HG02938 (cell line): ENCODE measurements around the gene KIF1B.
A peak's percentile ranks its signal among the peaks of the same experiment; 100 is the strongest.
"Not testable (repeated sequence)": the region's sequence is repeated elsewhere in the genome, so short reads cannot be mapped to it uniquely, and the experiment has no call there.

ENCODE experiments used
- ATAC-seq: cut with Tn5 transposase; IDR thresholded peaks from one replicate; pipeline ENCODE4 v1.9.1; 2021; ENCODE audit warnings: mild to moderate bottlenecking, moderate library complexity; ENCODE audit not compliant: unreplicated experiment

KIF1B gene

GRCh38 chr1:10421637-10422036, 211.3 kb downstream of the KIF1B start:
- no peak for ATAC-seq

GRCh38 chr1:10424034-10424433, 213.7 kb downstream of the KIF1B start:
- no peak for ATAC-seq

GRCh38 chr1:10424651-10425050, 214.3 kb downstream of the KIF1B start:
- no peak for ATAC-seq

- ATAC-seq = not testable (repeated sequence)
Observed at GRCh38 chr1:10425826-10426534, 215.6 kb downstream of the KIF1B start.

GRCh38 chr1:10426535-10426848, 216.1 kb downstream of the KIF1B start:
- not testable (repeated sequence) for ATAC-seq

GRCh38 chr1:10428984-10429383, 218.6 kb downstream of the KIF1B start:
- no peak for ATAC-seq

GRCh38 chr1:10429868-10430215, 219.5 kb downstream of the KIF1B start:
- ATAC-seq = no peak

GRCh38 chr1:10430216-10431069, 220.1 kb downstream of the KIF1B start, which contains the start of gene CENPS:
CENPS (plus strand) TSS chr1:10430433; CDS start chr1:10430518, 85 bp downstream.
- ATAC-seq = peak; percentile 63
